Adipose tissue (tissue), 3 donors: ENCODE data around the gene RNF121. TPM values are rescaled to one million over a fixed set of nuclear protein-coding genes. Genes with fewer than 3 reads are reported as not detected.

Experiments
- H3K27ac ChIP-seq: one replicate; pipeline ENCODE4 v1.5.1; 2013; ENCODE audit warnings: low read depth, low read length
- WGBS, 3 donors: extraction: QIAGEN DNeasy Blood & Tissue Kit; methylation state at CpG; one replicate each; pipeline ENCODE4 v1.1.7; 2013; 5-methylcytosine and 5-hydroxymethylcytosine counted together
- polyA plus RNA-seq, 3 donors: library from polyadenylated mRNA; stranded (reverse); fragments of 200-250 nt; gene quantifications; one replicate each; pipeline ENCODE4 v1.2.3, GENCODE V29; 2013
- donor health status: healthy with polysubstance abuse.
- donor health status: Bipolar disorder and iron deficiency.
- donor health status: healthy.

The RNF121 gene
- polyA plus RNA-seq, 3 donors, result 7.5 to 21.8 (median 18.4) TPM

GRCh38 chr11:71977090-71977489 lies 48.2 kb downstream of the RNF121 start:
- no peak overlapping the region for H3K27ac ChIP-seq
- WGBS, 3 donors, result 56 to 81% (median 75%) methylated on average over 1 of the region's 1 CpG

GRCh38 chr11:71977743-71978418 lies 49.0 kb downstream of the RNF121 start:
- H3K27ac ChIP-seq, result no peak overlapping the region
- WGBS, 3 donors, result 46 to 53% (median 48%) methylated on average over 7 of the region's 7 CpGs

DNA sequence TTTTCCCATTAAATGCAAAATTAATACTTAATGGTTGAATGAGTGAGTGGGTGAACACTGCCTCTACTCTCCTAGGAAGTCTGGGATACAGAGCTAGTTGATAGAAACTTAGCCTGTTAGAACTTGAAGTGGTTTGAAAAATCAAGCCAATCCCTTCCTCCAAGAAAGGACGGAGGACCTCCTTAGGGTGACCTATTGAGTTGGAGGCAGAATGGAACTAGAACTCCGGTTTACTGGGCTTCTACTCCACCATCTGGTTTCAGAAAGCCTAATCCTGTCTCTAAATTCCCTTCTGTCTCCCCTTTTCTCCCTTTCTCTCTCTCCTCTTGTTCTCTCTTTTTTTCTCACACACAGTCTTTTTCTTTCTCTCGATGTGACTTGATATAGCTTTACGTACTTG lies 50.2 kb downstream of the RNF121 start:
- WGBS, 3 donors, result 94 to 97% (median 94%) methylated on average over 4 of the region's 4 CpGs
- no peak overlapping the region for H3K27ac ChIP-seq

DNA sequence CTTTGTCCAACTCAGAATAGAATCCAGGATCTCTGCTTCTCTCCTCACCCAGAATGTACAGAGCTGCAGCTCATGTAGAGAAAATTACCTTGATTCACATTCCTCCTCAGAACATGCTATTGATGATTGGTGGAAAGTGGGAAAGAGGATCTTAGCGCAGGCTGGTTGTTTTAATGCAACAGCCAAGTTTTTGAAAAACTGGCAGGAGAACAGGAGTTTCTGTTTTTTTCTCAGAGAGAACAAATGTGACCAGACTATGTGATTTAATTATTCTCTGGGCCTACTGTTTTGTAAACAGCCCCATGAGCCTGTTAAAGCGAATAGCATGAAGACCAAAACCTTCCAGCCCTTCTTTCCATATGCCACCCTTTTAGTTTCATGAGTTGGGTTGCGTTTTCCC lies 50.8 kb downstream of the RNF121 start:
- H3K27ac ChIP-seq, result no peak overlapping the region
- 87 to 94% (median 94%) methylated on average over 3 of the region's 3 CpGs for WGBS, 3 donors

DNA sequence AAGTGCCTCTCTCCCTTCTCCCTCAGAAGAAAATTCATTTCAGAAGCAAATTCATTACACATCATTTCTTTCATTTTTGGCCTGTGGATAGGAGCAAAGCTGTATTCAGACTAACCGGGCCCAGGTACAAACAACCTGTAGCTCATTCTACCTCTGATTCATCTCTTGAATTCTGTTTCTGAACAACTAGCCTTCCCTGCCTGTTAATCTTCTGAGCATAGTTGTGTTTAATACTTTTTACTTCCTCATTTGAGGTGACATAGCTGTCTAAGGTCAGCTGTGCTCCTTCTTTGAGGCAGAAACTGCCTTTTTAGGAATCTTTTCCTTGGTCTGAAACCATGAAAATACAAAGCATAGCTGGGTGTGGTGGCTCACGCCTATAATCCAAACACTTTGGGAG lies 57.3 kb downstream of the RNF121 start:
- no peak overlapping the region for H3K27ac ChIP-seq
- WGBS, 3 donors, result 77 to 89% (median 79%) methylated on average over 2 of the region's 2 CpGs

- H3K27ac ChIP-seq, result no peak overlapping the region
- 44 to 47% (median 46%) methylated on average over 2 of the region's 2 CpGs for WGBS, 3 donors
Measured at GRCh38 chr11:71987521-71987920, 58.7 kb downstream of the RNF121 start.

DNA sequence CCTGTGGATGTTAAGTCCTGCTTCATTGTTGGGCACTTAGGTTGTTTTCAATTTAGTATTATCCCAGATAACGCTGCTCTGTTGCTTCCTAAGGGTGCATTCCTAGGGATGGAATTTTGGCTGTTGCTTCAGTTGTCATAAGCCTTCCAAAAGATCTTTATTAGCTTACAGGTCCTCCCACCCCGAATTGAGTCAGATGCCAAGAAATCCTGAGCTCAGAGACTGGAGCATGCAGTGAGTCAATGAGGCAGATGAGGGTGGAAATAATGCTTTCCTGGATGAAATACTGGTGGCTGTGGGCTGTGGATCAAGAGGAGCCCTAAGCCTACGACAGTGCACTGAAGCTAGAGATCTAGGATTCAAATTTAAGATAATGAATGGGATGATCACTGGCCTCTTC lies 59.2 kb downstream of the RNF121 start:
- 59 to 76% (median 61%) methylated on average over 3 of the region's 3 CpGs for WGBS, 3 donors
- H3K27ac ChIP-seq, result no peak overlapping the region

DNA sequence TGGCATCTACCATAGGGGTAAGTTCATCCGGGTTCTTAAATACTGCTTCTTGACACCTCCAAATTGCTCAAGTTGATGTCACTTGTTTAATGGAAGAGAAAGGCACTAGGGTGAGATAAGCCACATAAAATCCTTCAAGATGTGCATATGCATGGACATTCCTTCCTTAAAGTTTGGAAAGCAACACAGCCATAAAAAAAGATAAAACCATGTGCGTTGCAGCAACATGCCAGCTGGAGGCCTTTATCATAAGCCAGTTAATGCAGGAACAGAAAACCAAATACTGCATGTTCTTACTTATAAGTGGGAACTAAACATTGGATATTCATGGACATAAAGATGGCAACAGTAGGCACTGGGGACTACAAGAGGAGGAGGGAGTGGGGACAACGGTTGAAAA lies 61.9 kb downstream of the RNF121 start:
- no peak overlapping the region for H3K27ac ChIP-seq
- WGBS, 3 donors, result 58 to 63% (median 63%) methylated on average over 3 of the region's 3 CpGs

DNA sequence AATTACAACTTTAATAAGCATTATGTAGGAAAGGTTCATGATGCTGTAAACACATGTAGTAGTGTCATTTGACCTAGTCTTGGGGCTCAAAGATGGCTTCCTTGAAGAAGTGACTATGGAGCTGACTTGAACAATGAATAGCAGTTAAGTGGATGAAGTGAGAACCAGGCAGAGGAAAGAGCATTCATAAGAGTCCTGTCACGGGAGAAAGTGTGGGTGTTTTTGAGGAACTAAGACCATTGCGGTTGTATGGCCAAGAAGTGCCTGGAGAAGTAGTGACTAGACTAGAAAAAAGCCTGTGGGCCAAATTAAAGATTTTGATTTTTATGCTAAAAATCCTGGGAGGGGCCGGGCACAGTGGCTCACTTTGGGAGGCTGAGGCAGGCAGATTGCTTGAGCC lies 62.6 kb downstream of the RNF121 start:
- WGBS, 3 donors, result 72 to 90% (median 80%) methylated on average over 3 of the region's 3 CpGs

DNA sequence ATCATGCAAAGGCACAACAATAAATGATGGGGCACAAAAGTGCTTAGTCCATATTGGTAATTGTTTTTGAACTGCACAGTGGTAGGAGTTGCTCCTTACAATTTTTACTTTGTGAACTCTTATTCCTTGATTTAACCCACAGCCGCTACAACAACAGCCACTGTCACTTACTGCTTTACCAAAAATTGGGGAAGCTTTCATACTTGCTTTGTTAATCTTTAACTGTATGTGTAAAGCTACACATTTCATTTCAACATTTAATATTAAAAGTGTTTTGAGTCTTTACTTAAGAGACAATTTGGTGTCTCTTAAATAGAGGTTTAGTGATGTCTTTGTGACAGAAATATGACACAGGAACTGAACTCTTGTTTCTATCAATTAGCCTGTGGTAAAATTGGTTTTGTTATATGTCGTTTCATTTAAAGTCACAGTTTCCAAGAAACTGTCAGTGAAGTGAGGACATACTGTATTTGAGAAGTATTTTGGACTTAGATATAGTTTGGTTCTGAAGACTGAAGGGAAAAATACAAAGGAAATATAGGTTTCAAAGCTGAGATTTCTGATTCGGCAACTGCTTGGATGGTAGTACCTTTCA lies 63.4 kb downstream of the RNF121 start:
- H3K27ac ChIP-seq, result no peak overlapping the region
- 81 to 85% (median 82%) methylated on average over 3 of the region's 3 CpGs for WGBS, 3 donors

More for the DNA sequence above, 62.6 kb downstream of the RNF121 start:
- H3K27ac ChIP-seq, result no peak overlapping the region

DNA sequence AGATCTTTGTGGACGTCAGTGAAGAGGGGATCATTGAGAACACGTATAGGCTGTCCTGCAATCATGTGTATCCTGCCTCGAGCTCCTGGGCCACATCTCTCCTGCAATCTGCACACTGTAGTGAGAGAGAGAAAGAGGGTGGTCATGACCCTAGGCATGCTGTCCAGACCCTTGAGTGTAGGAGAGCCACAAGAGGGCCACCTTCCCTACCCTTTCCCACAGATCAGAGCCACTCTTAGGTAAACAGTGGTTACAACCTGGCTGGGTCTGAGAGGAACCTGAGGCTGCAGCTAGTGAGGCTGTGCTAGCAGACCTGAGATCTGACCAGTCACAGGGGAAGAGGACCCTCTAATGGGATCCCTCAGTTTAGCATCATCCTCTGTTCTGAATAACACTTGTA lies 65.9 kb downstream of the RNF121 start:
- 70 to 91% (median 88%) methylated on average over 3 of the region's 3 CpGs for WGBS, 3 donors
- no peak overlapping the region for H3K27ac ChIP-seq

- H3K27ac ChIP-seq, result no peak overlapping the region
- WGBS, 3 donors, result 88 to 95% (median 94%) methylated on average over 3 of the region's 3 CpGs
Measured at GRCh38 chr11:71995726-71996291, 67.0 kb downstream of the RNF121 start.

DNA sequence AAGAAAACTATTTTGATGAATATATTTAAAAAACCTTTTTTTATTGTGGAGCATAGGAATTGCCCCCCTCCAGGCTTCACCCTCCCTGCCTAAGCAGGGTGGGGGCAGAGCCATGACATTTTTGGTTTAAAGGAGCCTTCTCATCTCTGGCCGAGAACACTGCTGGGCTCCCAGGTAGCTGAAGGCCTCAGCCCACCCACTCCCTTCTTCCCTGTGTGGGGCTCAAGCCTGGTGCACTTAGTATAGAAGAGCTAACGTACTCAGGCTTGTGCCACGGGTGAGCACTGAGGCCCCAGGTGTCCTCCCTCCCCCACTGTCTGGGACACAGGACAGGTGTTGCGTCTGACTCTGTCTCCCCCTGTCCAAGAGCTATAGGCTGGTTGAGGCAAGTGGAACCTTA lies 67.7 kb downstream of the RNF121 start:
- H3K27ac ChIP-seq, result no peak overlapping the region
- WGBS, 3 donors, result 91 to 99% (median 95%) methylated on average over 4 of the region's 4 CpGs

GRCh38 chr11:71996946-71997345 lies 68.1 kb downstream of the RNF121 start:
- 54 to 87% (median 63%) methylated on average over 8 of the region's 8 CpGs for WGBS, 3 donors
- H3K27ac ChIP-seq, result no peak overlapping the region

DNA sequence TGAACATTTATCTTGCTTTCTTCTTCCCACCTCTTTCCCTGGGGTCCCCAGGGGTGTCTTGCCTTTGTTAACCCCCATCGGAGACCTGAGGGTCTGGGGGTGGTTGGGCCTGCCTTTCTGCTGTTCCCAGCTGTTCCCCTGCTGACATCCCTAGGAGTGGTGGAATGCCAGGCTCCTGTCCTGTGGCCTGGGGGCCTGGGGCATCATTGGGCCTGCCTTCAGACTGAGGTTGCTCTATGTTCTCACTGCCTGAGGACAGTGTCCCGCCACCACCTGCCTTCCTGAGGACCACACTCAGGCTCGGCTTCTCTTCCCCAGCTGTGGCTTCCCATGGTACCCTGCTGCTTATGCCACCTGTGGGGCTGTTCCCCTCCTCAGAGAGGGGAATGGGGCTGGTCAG lies 68.7 kb downstream of the RNF121 start:
- WGBS, 3 donors, result 90 to 98% (median 96%) methylated on average over 3 of the region's 3 CpGs
- H3K27ac ChIP-seq, result no peak overlapping the region

DNA sequence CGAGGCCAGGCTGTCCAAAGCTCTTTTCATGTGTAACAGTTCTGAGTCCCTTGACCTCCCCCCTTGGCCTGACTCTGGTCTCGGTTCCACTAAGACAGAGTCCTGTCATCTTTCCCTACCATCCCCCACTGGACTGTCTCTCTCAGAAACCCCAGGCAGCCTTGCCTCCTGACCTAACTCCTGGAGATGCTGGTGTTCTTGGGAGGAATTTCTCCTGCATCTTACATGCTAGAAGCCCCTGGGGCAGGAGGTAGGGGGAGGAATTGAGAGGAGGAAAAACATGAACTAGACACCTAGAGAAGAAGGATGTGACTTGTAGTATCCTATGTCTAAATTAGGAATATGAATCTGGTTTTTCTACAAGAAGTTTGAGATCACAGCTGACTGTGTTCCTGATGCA lies 69.2 kb downstream of the RNF121 start:
- WGBS, 3 donors, result 95 to 100% (median 100%) methylated on average over 2 of the region's 2 CpGs
- H3K27ac ChIP-seq, result no peak overlapping the region

GRCh38 chr11:71998649-71999310 lies 69.9 kb downstream of the RNF121 start, which contains the start of gene IL18BP:
Gene IL18BP (plus strand): TSS chr11:71998909. CDS start chr11:71999985, 1,076 bp downstream.
- peak within 1 kb of the TSS; percentile 68 for H3K27ac ChIP-seq
- WGBS, 3 donors, result 56 to 83% (median 59%) methylated on average over 11 of the region's 11 CpGs

- 18 to 29% (median 22%) methylated on average over 2 of the region's 2 CpGs for WGBS, 3 donors
- H3K27ac ChIP-seq, result peak overlapping the region; percentile 68
Measured at GRCh38 chr11:71999362-71999761, 70.5 kb downstream of the RNF121 start.

GRCh38 chr11:71999798-72000197 lies 71.0 kb downstream of the RNF121 start:
- 66 to 72% (median 71%) methylated on average over 8 of the region's 8 CpGs for whole genome bisulfite sequencing, 3 donors
- H3K27ac ChIP-seq, result peak overlapping the region; percentile 11
